ENCODE measurements around the gene WRNIP1. TPM values are rescaled to one million over a fixed set of nuclear protein-coding genes. Genes with fewer than 3 reads are reported as not detected.
A peak's percentile ranks its signal among the peaks of the same experiment; 100 is the strongest.

The WRNIP1 gene
- total RNA-seq, 2 donors from 2014 or later = 49.9 to 53.7 TPM

- DNase-seq = peak; percentile 10
- Histone ChIP-seq H3K9me3 (no peaks in the 10 kb centered on the region), H3K9ac (ENCODE audit: low read depth in 2 of 2, low read length in 2 of 2) (no peak overlapping the region), H3K27ac (peak overlapping the region; percentile 48), H3K27me3 (no peaks in the 10 kb centered on the region), H3K4me3 (no peak overlapping the region), H3K4me1 (peaks cover 3% of the 10 kb centered on the region), H3K36me3 (no peaks in the 10 kb centered on the region)
- intact Hi-C loops (cut with DNase I) = no loop called here
- TF ChIP-seq CTCF (IDR thresholded peaks at IDR 0.05) = no peak
Measured at GRCh38 chr6:2809015-2809414, 43.8 kb downstream of the WRNIP1 start.

- DNase-seq = peak; percentile 59
- Histone ChIP-seq H3K9me3 (no peaks in the 10 kb centered on the region), H3K4me3 (no peak overlapping the region), H3K9ac (ENCODE audit: low read depth in 2 of 2, low read length in 2 of 2) (peak overlapping the region in 1 of 2 donors; percentile 43), H3K4me1 (peaks cover 3% of the 10 kb centered on the region), H3K27me3 (no peaks in the 10 kb centered on the region), H3K27ac (peak overlapping the region; percentile 48), H3K36me3 (no peaks in the 10 kb centered on the region)
- TF ChIP-seq CTCF (IDR thresholded peaks at IDR 0.05) = no peak
- intact Hi-C loops (cut with DNase I) = no loop called here
Measured at GRCh38 chr6:2810092-2810671, 45.0 kb downstream of the WRNIP1 start.

GRCh38 chr6:2812695-2813094 lies 47.5 kb downstream of the WRNIP1 start:
- Histone ChIP-seq H3K4me1 (peaks cover 3% of the 10 kb centered on the region), H3K27ac (no peak overlapping the region), H3K9me3 (no peaks in the 10 kb centered on the region), H3K27me3 (no peaks in the 10 kb centered on the region), H3K9ac (ENCODE audit: low read depth in 2 of 2, low read length in 2 of 2) (no peak overlapping the region), H3K4me3 (no peak overlapping the region), H3K36me3 (no peaks in the 10 kb centered on the region)
- TF ChIP-seq CTCF (IDR thresholded peaks at IDR 0.05) = no peak
- intact Hi-C loops (cut with DNase I) = no loop called here
- peak; percentile 11 for DNase-seq

- Histone ChIP-seq H3K36me3 (no peaks in the 10 kb centered on the region), H3K4me1 (no peaks in the 10 kb centered on the region), H3K27me3 (no peaks in the 10 kb centered on the region), H3K4me3 (no peak overlapping the region), H3K9me3 (no peaks in the 10 kb centered on the region), H3K27ac (no peak overlapping the region), H3K9ac (ENCODE audit: low read depth in 2 of 2, low read length in 2 of 2) (no peak overlapping the region)
- intact Hi-C loops (cut with DNase I) = no loop called here
- DNase-seq = no peak
- TF ChIP-seq CTCF (IDR thresholded peaks at IDR 0.05) = no peak
Measured at GRCh38 chr6:2816158-2816557, 51.0 kb downstream of the WRNIP1 start.

GRCh38 chr6:2817903-2818443 lies 52.8 kb downstream of the WRNIP1 start:
- Histone ChIP-seq H3K9ac (ENCODE audit: low read depth in 2 of 2, low read length in 2 of 2) (peak overlapping the region in 1 of 2 donors; percentile 52), H3K4me1 (no peaks in the 10 kb centered on the region), H3K9me3 (no peaks in the 10 kb centered on the region), H3K27me3 (no peaks in the 10 kb centered on the region), H3K36me3 (no peaks in the 10 kb centered on the region), H3K4me3 (no peak overlapping the region), H3K27ac (peak overlapping the region; percentile 64)
- intact Hi-C loops (cut with DNase I) = no loop called here
- no peak for TF ChIP-seq CTCF (IDR thresholded peaks at IDR 0.05)
- DNase-seq = peak; percentile 27
